KMS-11 (cell line): ENCODE data around the gene ARFGEF2.

ENCODE experiments used
- H2AFZ ChIP-seq: fragments of 200-600 bp; sonication (generic); 2 replicates; pipeline ENCODE4 v1.6.1; 2016; ENCODE audit warnings: antibody characterized with exemption, mixed run types, low read depth
- H3K27ac ChIP-seq: fragments of 200-600 bp; sonication (generic); 2 replicates; pipeline ENCODE4 v1.6.1; 2016; ENCODE audit warnings: mild to moderate bottlenecking, mixed run types
- H3K27me3 ChIP-seq: fragments of 200-600 bp; sonication (generic); 2 replicates; pipeline ENCODE4 v1.6.1; 2017; ENCODE audit warnings: mild to moderate bottlenecking, low read depth, mixed run types, moderate library complexity; ENCODE audit not compliant: insufficient read depth
- H3K36me3 ChIP-seq: fragments of 200-600 bp; sonication (generic); 2 replicates; pipeline ENCODE4 v1.6.1; 2017; ENCODE audit warnings: mild to moderate bottlenecking, mixed run types; ENCODE audit not compliant: insufficient read depth
- H3K4me1 ChIP-seq: fragments of 200-600 bp; sonication (generic); 2 replicates; pipeline ENCODE4 v1.6.1; 2016; ENCODE audit warnings: mild to moderate bottlenecking, low read depth, mixed run types; ENCODE audit not compliant: poor library complexity, severe bottlenecking
- H3K4me2 ChIP-seq: fragments of 200-600 bp; sonication (generic); 2 replicates; pipeline ENCODE4 v1.7.0; 2016; ENCODE audit warnings: mild to moderate bottlenecking, mixed run types
- H3K4me3 ChIP-seq: fragments of 200-600 bp; sonication (generic); IDR thresholded peaks from 2 replicates; pipeline ENCODE4 v1.6.1; 2017; ENCODE audit warnings: low read depth, low read length, mixed read lengths; ENCODE audit not compliant: insufficient read depth
- H3K79me2 ChIP-seq: fragments of 200-600 bp; sonication (generic); 2 replicates; pipeline ENCODE4 v1.6.1; 2016; ENCODE audit warnings: low read depth, mixed run types; ENCODE audit not compliant: insufficient read depth
- H3K9ac ChIP-seq: fragments of 200-600 bp; sonication (generic); 2 replicates; pipeline ENCODE4 v1.6.1; 2016; ENCODE audit warnings: mild to moderate bottlenecking, mixed run types
- H4K20me1 ChIP-seq: fragments of 200-600 bp; sonication (generic); 2 replicates; pipeline ENCODE4 v1.6.1; 2016; ENCODE audit warnings: mild to moderate bottlenecking, mixed run types; ENCODE audit not compliant: insufficient read depth
- CTCF ChIP-seq: fragments of 200-600 bp; sonication (generic); conservative IDR thresholded peaks from 2 replicates; pipeline ENCODE4 v1.6.1; 2017; ENCODE audit warnings: low read depth, mild to moderate bottlenecking, antibody characterized with exemption, low read length, moderate library complexity, mixed read lengths

Gene ARFGEF2

GRCh38 chr20:48983423-48984400 is 62.2 kb downstream of the ARFGEF2 start:
- H3K4me1 ChIP-seq, result peaks cover 9% of the 10 kb centered on the region
- H4K20me1 ChIP-seq, result no peaks in the 10 kb centered on the region
- H3K4me2 ChIP-seq, result no peak overlapping the region
- H3K79me2 ChIP-seq, result no peaks in the 10 kb centered on the region
- no peak for TF ChIP-seq CTCF
- H3K4me3 ChIP-seq, result no peak overlapping the region
- no peak overlapping the region for H3K27ac ChIP-seq
- no peaks in the 10 kb centered on the region for H3K27me3 ChIP-seq
- H3K36me3 ChIP-seq, result peaks cover 8% of the 10 kb centered on the region; the same call in 1 of the 2 replicates
- H2AFZ ChIP-seq, result no peak overlapping the region
- H3K9ac ChIP-seq, result no peak overlapping the region

DNA sequence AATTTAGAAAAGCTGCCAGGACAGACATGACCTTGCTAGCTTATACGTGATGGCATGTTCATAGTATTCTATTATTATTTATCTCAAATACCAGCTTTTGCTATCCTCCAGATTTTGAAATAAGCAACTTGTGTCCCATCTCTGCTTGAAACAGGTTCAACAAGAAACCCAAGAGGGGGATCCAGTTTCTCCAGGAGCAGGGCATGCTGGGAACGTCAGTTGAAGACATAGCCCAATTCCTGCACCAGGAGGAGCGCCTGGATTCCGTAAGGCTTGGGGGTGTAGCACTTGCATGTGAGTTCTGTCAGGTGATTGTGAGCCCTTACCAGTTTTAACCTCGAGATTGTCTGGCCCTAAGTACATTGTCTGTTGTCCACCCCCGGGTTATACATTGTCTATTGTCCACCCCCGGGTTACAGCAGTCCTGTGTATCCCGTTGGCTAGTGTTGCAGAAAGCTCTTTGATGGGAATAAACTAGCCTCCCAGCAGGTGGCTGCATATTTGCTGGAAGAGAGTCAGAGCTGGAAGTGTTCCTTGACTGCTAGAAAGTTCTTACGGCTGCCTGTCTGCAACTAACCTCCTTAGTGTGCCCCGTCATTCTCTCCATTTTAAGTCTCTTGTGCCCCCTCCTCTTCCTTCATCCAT is 63.2 kb downstream of the ARFGEF2 start:
- no peak overlapping the region for H3K4me3 ChIP-seq
- H3K4me2 ChIP-seq, result no peak overlapping the region
- H3K27ac ChIP-seq, result no peak overlapping the region
- no peak for TF ChIP-seq CTCF
- peaks cover 9% of the 10 kb centered on the region for H3K4me1 ChIP-seq
- no peaks in the 10 kb centered on the region for H4K20me1 ChIP-seq
- H3K79me2 ChIP-seq, result no peaks in the 10 kb centered on the region
- H2AFZ ChIP-seq, result no peak overlapping the region
- peaks cover 8% of the 10 kb centered on the region; the same call in 1 of the 2 replicates for H3K36me3 ChIP-seq
- no peaks in the 10 kb centered on the region for H3K27me3 ChIP-seq
- no peak overlapping the region for H3K9ac ChIP-seq

DNA sequence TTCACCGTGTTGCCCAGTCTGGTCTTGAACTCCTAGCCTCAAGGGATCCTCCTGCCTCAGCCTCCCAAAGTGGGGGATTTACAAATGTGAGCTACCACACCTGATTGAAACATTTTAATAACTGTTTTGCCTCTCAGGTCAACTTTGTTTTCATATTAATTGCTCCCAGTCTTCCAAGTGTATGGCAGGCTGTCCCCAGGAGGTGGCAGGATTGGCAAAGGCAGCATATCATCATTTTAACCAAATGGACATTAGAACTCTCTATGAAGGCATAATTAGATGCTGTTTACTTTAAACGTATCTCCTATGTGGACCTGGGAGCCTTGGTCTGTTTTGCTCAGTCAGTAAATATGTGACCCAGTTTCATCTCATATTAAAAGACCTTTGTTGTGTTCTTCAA is 65.4 kb downstream of the ARFGEF2 start:
- H3K27ac ChIP-seq, result no peak overlapping the region
- no peaks in the 10 kb centered on the region for H3K27me3 ChIP-seq
- H3K36me3 ChIP-seq, result peaks cover 8% of the 10 kb centered on the region; the same call in 1 of the 2 replicates
- no peak overlapping the region for H2AFZ ChIP-seq
- H3K4me2 ChIP-seq, result no peak overlapping the region
- no peak overlapping the region for H3K9ac ChIP-seq
- no peaks in the 10 kb centered on the region for H4K20me1 ChIP-seq
- H3K4me1 ChIP-seq, result peaks cover 7% of the 10 kb centered on the region
- peak; percentile 66 for TF ChIP-seq CTCF
- no peaks in the 10 kb centered on the region for H3K79me2 ChIP-seq
- H3K4me3 ChIP-seq, result no peak overlapping the region

GRCh38 chr20:48990467-48990866 is 69.0 kb downstream of the ARFGEF2 start:
- Histone ChIP-seq H3K27me3 (no peaks in the 10 kb centered on the region), H3K36me3 (no peaks in the 10 kb centered on the region; the same call in 1 of the 2 replicates), H3K4me2 (no peak overlapping the region), H4K20me1 (no peaks in the 10 kb centered on the region), H3K4me3 (no peak overlapping the region), H3K79me2 (no peaks in the 10 kb centered on the region), H3K27ac (no peak overlapping the region), H2AFZ (no peak overlapping the region), H3K9ac (no peak overlapping the region), H3K4me1 (no peaks in the 10 kb centered on the region)
- TF ChIP-seq CTCF, result no peak
